ENCODE results near the gene CYP3A7. TPM values are rescaled to one million over a fixed set of nuclear protein-coding genes. Genes with fewer than 3 reads are reported as not detected.

Gene CYP3A7
- total and polyA plus RNA-seq, 2 of the 4 experiments (the other 2 are of a cell fraction): not detected

DNA sequence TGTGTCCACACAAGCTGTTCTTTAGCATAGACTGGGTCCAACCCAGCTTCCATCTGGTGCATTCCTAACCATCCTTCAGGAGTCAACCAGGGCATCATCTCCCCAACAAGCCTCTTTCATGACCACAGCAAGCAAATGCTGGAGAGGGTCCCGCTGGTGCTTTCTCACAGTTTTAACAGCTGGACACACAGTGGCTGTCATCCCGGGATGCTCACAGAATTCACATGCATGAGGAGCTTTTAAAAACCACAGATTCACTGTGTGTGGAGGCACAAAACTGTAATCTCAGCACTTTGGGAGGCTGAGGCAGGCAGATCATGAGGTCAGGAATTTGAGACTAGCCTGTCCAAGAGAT is 6.4 kb upstream of the CYP3A7 start:
- dilution Hi-C loops (cut with HindIII; ENCODE audit: low sequenced_read_pairs, unreplicated experiment) (no loop called here), intact Hi-C loops (cut with micrococcal nuclease) (no loop called here), in situ Hi-C loops (cut with MboI; ENCODE audit: low sequenced_read_pairs) (no loop called here)
- no peak overlapping the region for H4K8ac ChIP-seq (ENCODE audit: low read depth in 2 of 2, low read length in 2 of 2)
- H3K79me1 ChIP-seq (ENCODE audit: low read depth in 1 of 2, low read length in 2 of 2): no peaks in the 10 kb centered on the region
- H3K4me3 ChIP-seq (ENCODE audit: insufficient read depth, low read depth, low read length): no peak overlapping the region
- no peak overlapping the region for H2AK9ac ChIP-seq (replicated peaks; ENCODE audit: low read depth, low read length, poor library complexity)
- H2BK20ac ChIP-seq (ENCODE audit: low read depth, low read length): no peak overlapping the region
- ChIA-PET POLR2A (ENCODE audit: unreplicated experiment) (no interaction called here), CTCF (no interaction called here)
- no peak overlapping the region for H3K4me2 ChIP-seq (ENCODE audit: low read depth, low read length)
- H2BK15ac ChIP-seq (ENCODE audit: low read depth, low read length): no peak overlapping the region
- H3K36me3 ChIP-seq (ENCODE audit: control insufficient read depth, insufficient read depth, low read length): no peaks in the 10 kb centered on the region
- H3K4me1 ChIP-seq (ENCODE audit: control insufficient read depth, insufficient read depth, low read length): 0 out of 2 replicates have a peak, but pooled peaks cover 2% of the 10 kb centered on the region
- BruUV-seq (replicated peaks): no TSS peak
- no peak overlapping the region for H2AFZ ChIP-seq (replicated peaks; ENCODE audit: low read length, poor library complexity)
- TF ChIP-seq MXI1 (IDR thresholded peaks at IDR 0.05; ENCODE audit: borderline replicate concordance, low read depth, low read length): no peak
- H3K23ac ChIP-seq (ENCODE audit: low read depth, low read length): no peak overlapping the region
- H3K14ac ChIP-seq (replicated peaks; ENCODE audit: low read depth, low read length): no peak overlapping the region
- no peak overlapping the region for H2AK5ac ChIP-seq (ENCODE audit: low read depth, low read length)
- DNase-seq: no peak
- H3K9me3 ChIP-seq (ENCODE audit: control insufficient read depth, insufficient read depth, low read length): no peaks in the 10 kb centered on the region
- peaks cover 3% of the 10 kb centered on the region; the same call in 1 of the 2 replicates for H3K27me3 ChIP-seq (ENCODE audit: control insufficient read depth, insufficient read depth, low read length)
- no peak overlapping the region for H3K27ac ChIP-seq (ENCODE audit: insufficient read depth, low read length)
- no peak overlapping the region for H3K56ac ChIP-seq (ENCODE audit: extremely low read depth, insufficient read depth, low read length)
- no peaks in the 10 kb centered on the region for H4K20me1 ChIP-seq (ENCODE audit: insufficient read depth, low read length)
- no peak overlapping the region for H4K91ac ChIP-seq (ENCODE audit: insufficient read depth, low read depth, low read length)
- ATAC-seq (ENCODE audit: low read depth): no peak
- no peak overlapping the region for H3K4ac ChIP-seq (ENCODE audit: low read depth, low read length)
- no peak overlapping the region for H3K18ac ChIP-seq (ENCODE audit: low read depth, low read length)
- H2BK5ac ChIP-seq (ENCODE audit: low read depth, low read length, poor library complexity, severe bottlenecking): no peak overlapping the region
- H3K9me1 ChIP-seq (ENCODE audit: insufficient read depth, low read length): no peaks in the 10 kb centered on the region
- no peak overlapping the region for H2BK120ac ChIP-seq (ENCODE audit: low read depth, low read length)
- no peak overlapping the region for H3K9ac ChIP-seq (ENCODE audit: low read depth, low read length)
- 80% methylated on average over 1 of the region's 2 CpGs; no CpG with 5 or more reads in 1 of the 2 experiments for WGBS, 2 experiments (ENCODE audit: extremely low coverage in 2 of 2, insufficient read length in 1 of 2)
- H4K5ac ChIP-seq (ENCODE audit: low read depth, low read length): no peak overlapping the region

Measured in IMR-90 (cell line).